Measurements from ENCODE around the gene SCN4A.

SCN4A gene

GRCh38 chr17:64001763-64002529 is 29.2 kb upstream of the SCN4A start:
- peak; percentile 76 to 88 (median 84) for DNase-seq

DNA sequence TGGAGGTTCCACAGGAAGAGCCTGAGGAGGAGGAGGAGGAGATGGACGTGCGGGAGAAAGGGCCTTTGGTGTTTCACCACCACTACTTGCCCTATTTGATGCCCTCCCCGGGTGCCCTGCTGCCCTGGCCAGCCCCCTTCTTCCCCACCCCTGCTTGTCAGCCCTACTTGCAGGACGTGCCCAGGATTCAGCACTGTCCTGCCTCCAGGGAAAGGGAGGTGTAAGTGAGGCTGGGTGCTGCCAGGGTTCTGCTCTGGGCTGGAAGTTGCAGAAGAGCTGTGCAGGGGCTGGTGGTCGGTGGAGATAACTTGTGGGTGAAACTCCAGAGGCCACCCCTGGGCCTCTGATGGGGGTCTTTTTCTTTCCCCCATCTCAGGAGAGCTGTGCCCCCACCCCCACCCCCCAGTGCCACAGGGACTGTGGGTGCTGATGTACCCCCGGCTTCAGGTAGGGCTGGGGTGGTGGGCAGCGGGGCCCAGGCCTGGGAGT is 28.4 kb upstream of the SCN4A start:
- DNase-seq = no peak

- DNase-seq = no peak
These were observed 27.2 kb upstream of the SCN4A start for GRCh38 chr17:63999680-64000531.

GRCh38 chr17:63998721-63999679 is 26.3 kb upstream of the SCN4A start:
- DNase-seq = no peak

DNA sequence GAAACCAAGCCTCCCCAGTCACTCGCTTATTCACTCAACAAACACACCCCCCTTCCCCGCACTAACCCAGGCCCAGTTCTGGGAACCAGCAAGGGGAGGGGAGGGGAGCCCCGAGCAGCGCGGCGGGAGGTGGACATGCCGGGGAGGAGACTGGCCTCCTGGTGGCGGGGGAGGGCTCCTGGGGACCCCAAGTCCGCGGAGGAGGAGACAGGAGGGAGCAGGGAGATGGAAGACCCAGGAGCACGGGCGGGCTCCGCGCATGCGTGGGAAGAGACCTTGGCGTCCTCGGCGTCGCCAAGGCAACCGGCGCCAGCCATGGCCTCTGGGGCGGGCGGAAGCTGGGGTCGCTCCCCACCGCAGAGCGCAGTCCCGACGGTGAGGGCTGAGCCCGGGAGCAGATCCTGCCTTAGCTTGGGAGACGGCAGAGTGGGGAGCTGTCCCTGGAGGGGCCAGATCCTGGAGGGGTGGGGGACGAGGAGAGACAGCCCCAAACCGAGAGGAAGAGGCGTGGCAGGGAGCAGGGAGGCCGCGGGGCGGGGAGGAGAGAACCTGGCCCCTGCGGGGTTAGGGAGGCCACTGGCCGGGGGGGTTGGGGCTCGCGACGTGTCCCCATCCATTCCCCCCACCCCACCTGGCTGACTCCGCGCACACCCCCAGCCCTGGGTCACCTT is 25.5 kb upstream of the SCN4A start, which contains the start of gene PRR29:
Gene PRR29 (plus strand): TSS at position 302 of the 671 bp plus-strand sequence. CDS start 14 bp downstream, at position 316.
- DNase-seq = peak; percentile 63 to 85 (median 76)

DNA sequence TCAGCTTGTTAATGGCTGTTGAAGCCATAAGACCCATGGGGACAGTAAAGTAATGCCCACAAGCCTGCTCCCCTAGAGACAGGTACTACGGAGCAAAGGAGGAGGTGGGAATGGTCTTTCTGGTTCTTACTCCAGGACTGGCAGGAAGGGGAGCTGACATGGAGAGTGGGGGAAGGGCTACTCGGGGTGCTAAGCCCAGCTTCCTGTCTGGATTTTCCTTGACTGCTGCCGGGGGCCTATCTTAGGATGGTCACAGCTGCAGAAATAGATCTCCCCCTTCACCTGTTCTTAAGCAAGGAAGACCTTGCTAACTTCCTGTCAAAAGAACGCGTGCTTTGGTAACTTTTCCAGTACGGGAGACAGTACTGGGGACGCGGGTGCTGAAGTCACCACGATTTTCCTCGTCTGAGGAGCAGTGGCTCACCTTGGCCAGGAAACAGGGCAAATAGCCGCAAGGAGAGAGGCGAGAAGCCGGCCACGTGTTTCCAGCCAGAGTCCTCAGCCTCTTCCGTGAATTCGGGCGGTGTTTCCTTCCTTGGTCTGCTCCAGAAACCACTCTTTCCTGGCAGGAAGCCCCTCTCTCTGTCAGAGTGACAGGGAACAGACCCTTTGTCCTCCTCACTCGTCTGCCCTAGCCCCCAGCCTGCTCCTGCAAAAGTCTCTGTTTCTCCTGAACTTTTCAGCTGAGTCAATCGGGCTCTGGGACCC is 24.8 kb upstream of the SCN4A start:
- DNase-seq = no peak

DNA sequence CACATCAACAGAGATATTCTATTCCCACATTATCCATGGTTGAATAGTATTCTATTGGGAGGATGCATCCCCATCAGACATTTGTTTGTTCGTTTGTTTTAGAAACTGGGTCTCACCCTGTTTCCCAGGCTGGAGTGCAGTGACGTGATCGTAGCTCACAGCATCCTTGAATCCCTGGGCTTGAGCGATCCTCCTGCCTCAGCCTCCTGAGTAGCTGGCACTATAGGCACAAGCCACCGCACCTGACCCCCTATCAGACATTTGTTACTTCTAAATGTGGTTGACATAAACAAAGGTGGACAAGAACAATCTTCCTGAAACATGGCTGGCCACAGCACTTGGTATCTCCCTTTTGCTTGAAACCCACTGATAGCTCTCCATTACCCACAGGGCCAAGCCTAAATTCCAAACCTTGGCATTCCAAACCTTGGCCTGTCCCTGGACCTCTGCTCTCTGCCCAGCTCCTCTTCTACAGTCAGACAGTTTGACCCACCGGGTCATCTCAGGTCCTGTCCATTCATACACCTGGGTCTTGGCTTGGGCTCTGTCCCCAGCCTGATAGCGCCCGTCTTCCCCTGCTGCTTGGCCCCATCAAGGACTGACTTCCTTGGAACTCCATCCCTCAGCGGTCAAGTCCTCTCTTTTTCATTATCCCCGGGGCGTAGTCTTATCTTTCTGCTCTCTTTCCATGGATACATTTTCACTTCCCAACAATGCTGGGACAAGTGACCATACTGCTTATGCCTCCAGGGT is 23.9 kb upstream of the SCN4A start:
- no peak for DNase-seq

GRCh38 chr17:63995626-63996025 is 22.9 kb upstream of the SCN4A start:
- DNase-seq = no peak

- no peak for DNase-seq
These were observed 20.8 kb upstream of the SCN4A start for GRCh38 chr17:63993368-63993985.

GRCh38 chr17:63991611-63992010 is 18.9 kb upstream of the SCN4A start:
- no peak for DNase-seq

GRCh38 chr17:63989622-63990345 is 17.1 kb upstream of the SCN4A start:
- DNase-seq = no peak

GRCh38 chr17:63988741-63989621 is 16.3 kb upstream of the SCN4A start:
- DNase-seq = no peak

DNA sequence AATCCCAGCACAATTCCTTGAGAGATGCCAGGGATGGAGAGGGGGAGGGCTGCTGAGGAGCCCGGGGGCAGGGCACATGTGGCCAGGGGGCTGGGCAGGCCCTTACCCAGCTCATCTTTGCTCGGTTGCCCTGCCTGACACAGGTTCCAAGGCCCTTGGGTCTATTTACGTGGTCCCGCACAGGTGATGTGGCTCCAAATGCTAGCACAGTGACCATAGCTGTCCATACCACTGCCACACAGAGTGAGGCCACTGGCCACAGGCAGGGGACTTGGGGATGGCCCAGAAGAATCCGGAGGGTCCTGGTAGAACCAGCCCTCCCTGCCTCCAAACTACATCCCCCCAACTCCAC is 15.4 kb upstream of the SCN4A start:
- DNase-seq = no peak

- no peak for DNase-seq
These were observed 14.8 kb upstream of the SCN4A start for GRCh38 chr17:63987221-63988126.

- no peak for DNase-seq
These were observed 14.1 kb upstream of the SCN4A start for GRCh38 chr17:63986821-63987220.

GRCh38 chr17:63985387-63986140 is 12.8 kb upstream of the SCN4A start:
- no peak for DNase-seq

Measured in suppressor macrophage (primary cell).